DND-41 (cell line): Measurements from ENCODE around the gene CPLANE2.

Experiments used
- CTCF ChIP-seq: IDR thresholded peaks from 2 replicates; pipeline ENCODE4 v1.5.1; 2012; ENCODE audit warnings: borderline replicate concordance, low read length, moderate library complexity, mild to moderate bottlenecking; ENCODE audit not compliant: poor library complexity, severe bottlenecking; ENCODE audit errors: extremely low read depth
- EZH2 ChIP-seq: IDR thresholded peaks from 3 replicates; pipeline ENCODE4 v1.6.1; 2012; ENCODE audit warnings: borderline replicate concordance, low read depth, mild to moderate bottlenecking, moderate library complexity, low read length, inconsistent platforms; ENCODE audit not compliant: severe bottlenecking

DNA sequence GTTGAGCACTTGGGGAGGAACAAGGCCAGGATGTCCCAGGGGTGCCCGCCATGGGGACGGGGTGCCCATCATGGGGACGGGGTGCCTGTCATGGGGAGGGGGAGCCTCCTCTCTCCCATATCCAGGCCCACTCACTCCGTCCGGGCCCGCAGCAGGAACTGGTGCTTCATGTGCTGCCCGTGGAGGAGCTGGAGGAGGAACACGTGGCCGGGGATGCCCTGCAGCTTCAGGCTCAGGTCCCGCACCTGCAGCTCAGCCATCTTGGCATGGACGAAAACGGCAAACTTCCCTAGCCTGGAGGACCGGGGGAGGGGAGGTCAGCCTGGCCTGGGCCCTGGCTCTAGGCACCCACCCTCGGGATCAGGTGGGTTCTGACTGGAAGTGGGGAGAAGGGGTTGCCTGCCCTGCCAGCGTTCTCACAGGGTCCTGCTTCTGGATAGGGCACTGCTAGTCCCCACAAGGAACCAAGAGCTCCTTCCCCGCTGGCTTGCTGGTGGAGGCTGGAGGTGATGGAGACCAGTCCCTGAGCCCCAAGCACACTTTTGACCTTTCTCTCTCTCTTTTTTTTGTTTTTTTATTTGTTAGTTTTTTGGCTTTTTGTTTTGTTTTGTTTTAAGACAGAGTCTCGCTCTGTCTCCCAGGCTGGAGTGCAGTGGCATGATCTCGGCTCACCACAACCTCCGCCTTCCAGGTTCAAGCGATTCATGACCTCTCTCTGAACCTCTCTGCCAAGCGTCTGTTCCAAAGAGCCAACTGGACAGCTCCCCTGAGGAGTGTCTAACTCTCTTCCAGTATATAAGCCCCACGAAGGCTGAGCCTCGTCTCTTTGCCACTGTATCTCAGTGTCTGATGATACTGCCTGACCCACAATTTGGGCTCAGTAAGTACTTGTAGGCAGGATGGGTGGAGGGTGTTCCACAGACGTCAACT is 34.4 kb downstream of the CPLANE2 start:
- TF ChIP-seq CTCF (no peak), EZH2 (no peak)
